GM12892 (cell line): ENCODE data around the gene SMIM35.

Experiments
- DNase-seq: peaks from one replicate; pipeline ENCODE4 v3.0.0; 2011; ENCODE audit not compliant: insufficient read length
- FAIRE-seq: peaks from 2 replicates; lab custom pipeline; 2011; peaks lifted over from hg19 to GRCh38; lab: Jason Lieb, UNC
- POLR2A ChIP-seq: IDR thresholded peaks from 2 replicates; pipeline ENCODE4 v1.6.1; 2011; ENCODE audit warnings: low read depth, low read length, control low read depth
- POLR2AphosphoS5 ChIP-seq: IDR thresholded peaks from 2 replicates; pipeline ENCODE4 v1.6.1; 2011; ENCODE audit warnings: low read depth, low read length, control low read depth
- TAF1 ChIP-seq: IDR thresholded peaks from 2 replicates; pipeline ENCODE4 v1.6.1; 2011; ENCODE audit warnings: low read depth, mild to moderate bottlenecking, control low read depth, low read length, borderline replicate concordance

SMIM35 gene

DNA sequence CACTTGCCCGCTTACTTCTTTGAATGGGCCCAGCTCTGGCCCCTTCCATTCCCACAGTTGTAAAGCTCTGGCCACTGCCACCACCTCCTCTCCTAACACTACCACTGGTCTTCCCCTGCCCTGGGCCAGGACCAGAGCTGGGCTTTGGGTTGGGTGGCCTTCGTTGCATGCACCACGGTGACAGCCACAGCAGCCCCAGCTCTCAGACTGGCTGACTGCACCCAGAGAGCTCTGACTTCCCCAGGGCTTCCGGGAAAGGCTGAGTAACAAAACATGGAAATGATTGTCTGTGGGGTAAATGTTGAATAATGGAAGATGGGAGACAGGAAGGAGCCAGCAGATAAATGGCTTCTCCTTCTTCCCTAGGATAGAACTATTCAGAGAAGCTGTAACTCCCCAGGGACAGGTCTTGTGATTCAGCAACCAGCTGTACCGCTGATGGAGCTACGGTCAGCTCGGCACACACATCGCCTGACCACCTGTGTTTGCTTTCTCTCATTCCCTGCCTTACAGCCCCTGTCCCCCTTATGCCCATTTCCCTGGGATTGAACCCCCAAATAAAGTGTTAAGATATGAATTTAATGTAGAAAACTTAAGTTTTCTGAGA lies 38.3 kb upstream of the SMIM35 start:
- FAIRE-seq (no peak), DNase-seq (no peak)
- TF ChIP-seq TAF1 (no peak), POLR2AphosphoS5 (no peak), POLR2A (no peak)

DNA sequence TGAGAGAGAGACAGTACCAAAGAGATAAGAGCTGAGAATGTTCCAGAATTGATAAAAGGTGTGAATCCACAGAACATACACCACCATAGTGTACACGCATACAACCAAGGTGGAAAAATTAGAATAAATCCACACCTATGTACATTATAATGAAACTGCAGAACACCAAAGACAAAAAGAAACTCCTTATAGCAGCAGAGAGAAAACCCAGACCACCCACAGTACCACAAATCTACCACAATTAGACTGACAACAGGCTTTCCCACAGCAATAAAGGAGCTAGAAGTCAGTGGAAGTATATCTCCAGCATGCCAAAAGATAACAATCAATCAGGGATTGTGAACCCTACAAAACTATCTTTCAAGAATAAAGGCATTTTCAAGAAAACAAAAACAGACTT lies 34.0 kb upstream of the SMIM35 start:
- peak; percentile 78 for FAIRE-seq
- DNase-seq, result no peak
- TF ChIP-seq POLR2A, result no peak

GRCh38 chr11:118117790-118118601 lies 31.2 kb upstream of the SMIM35 start:
- peak; percentile 73 for FAIRE-seq
- TF ChIP-seq TAF1 (no peak), POLR2AphosphoS5 (no peak), POLR2A (no peak)
- DNase-seq, result no peak

- no peak for DNase-seq
- FAIRE-seq, result no peak
- TF ChIP-seq TAF1 (no peak), POLR2AphosphoS5 (no peak), POLR2A (no peak)
Observed at GRCh38 chr11:118115048-118115447, 28.3 kb upstream of the SMIM35 start.

DNA sequence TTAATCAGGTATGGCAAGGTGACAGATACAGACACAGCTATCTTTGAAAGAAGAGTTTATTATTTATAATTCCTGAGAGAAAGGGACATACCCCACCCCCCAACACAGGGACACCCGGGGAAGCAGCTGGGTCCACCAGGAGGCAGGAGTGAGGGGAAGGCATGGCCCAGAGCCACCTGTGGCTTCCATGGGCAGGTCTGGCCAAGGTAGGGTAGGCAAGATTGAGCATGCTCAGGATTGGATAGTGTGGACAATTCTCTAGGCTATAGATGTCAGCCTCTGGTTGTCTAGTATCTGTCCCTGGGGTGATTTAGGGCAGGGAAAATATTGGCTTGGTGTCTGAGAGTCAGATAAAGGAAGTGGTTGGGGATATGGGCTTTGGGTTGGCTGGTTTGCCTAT lies 27.5 kb upstream of the SMIM35 start:
- DNase-seq (no peak), FAIRE-seq (no peak)
- TF ChIP-seq POLR2AphosphoS5 (no peak), TAF1 (no peak), POLR2A (no peak)

DNA sequence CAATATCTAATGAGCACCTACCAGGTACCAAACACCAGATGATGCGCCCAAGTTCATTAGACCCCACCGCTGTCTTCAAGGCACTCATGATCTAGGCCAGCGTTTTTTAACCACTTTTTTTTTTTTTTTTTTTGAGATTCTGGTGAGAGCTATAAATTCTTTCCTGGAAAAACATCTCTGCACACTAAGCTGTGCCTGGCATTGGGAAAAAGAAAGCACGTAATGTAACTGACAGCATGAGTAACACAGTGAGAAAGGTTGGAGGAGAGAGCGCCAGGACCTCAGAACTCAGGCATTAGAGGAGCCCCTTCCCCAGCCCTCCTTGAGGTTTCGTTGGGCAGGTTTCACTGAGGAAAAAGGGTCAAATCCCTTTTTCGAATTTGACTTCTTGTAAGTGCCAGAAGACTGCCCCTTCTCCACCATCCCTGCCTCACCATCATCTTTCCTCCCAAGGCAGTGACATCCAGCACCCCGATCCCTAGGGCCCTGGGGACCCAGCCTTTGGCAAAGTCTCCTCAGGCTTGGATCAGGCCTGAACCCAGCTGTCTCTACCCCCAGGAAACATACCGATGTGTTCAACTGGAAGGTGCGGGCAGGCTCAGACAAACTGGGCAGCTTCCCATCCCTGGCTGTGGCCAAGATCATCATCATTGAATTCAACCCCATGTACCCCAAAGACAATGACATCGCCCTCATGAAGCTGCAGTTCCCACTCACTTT lies 26.1 kb upstream of the SMIM35 start:
- no peak for TF ChIP-seq POLR2A
- TF ChIP-seq POLR2AphosphoS5, result no peak
- no peak for TF ChIP-seq TAF1
- FAIRE-seq, result no peak
- DNase-seq, result no peak

DNA sequence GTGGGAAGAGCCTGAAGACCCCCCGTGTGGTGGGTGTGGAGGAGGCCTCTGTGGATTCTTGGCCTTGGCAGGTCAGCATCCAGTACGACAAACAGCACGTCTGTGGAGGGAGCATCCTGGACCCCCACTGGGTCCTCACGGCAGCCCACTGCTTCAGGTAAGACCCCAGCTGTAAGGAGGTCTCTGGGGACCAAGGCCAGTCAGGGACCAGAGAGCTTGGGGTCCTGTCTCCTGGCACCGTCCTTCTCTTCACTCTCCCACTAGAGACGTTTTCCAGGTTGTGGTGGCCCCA lies 24.9 kb upstream of the SMIM35 start:
- no peak for FAIRE-seq
- TF ChIP-seq POLR2AphosphoS5, result no peak
- TF ChIP-seq TAF1, result no peak
- TF ChIP-seq POLR2A, result no peak
- DNase-seq, result no peak

GRCh38 chr11:118111019-118111743 lies 24.4 kb upstream of the SMIM35 start:
- DNase-seq (no peak), FAIRE-seq (no peak)
- no peak for TF ChIP-seq POLR2AphosphoS5
- no peak for TF ChIP-seq POLR2A
- TF ChIP-seq TAF1, result no peak

DNA sequence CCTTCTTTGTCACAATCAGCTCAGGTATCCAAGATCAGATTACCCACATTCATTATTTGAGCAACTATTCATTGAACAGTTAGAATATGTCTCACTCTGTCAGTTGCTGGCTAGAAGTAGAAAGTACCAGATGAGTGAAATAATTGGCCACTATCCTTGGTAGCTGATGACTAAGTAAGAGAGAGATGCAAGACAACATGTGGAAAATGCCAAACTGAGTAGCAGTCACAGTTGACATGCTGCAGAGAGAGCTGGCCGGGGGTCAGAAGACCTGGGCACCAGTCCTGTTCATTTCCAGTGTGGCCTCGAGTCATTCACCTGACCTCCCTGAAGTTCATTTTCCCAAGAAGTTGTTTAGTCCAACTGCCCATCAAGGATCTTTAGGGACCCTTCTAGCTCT lies 22.5 kb upstream of the SMIM35 start:
- TF ChIP-seq POLR2AphosphoS5 (no peak), TAF1 (no peak), POLR2A (no peak)
- DNase-seq (no peak), FAIRE-seq (no peak)

GRCh38 chr11:118108513-118108912 lies 21.8 kb upstream of the SMIM35 start:
- FAIRE-seq (no peak), DNase-seq (no peak)
- TF ChIP-seq TAF1, result no peak
- no peak for TF ChIP-seq POLR2A
- no peak for TF ChIP-seq POLR2AphosphoS5

- TF ChIP-seq POLR2AphosphoS5, result no peak
- no peak for TF ChIP-seq TAF1
- TF ChIP-seq POLR2A, result no peak
- FAIRE-seq, result no peak
- DNase-seq, result no peak
Observed at GRCh38 chr11:118106789-118107335, 20.1 kb upstream of the SMIM35 start.
